GM19193 (cell line): ENCODE measurements around the gene SLC2A13.

Source experiments
- POLR2A ChIP-seq: IDR thresholded peaks from 4 replicates; pipeline ENCODE4 v1.6.1; 2011; ENCODE audit not compliant: insufficient read depth, insufficient read length; ENCODE audit errors: extremely low read depth

The SLC2A13 gene

DNA sequence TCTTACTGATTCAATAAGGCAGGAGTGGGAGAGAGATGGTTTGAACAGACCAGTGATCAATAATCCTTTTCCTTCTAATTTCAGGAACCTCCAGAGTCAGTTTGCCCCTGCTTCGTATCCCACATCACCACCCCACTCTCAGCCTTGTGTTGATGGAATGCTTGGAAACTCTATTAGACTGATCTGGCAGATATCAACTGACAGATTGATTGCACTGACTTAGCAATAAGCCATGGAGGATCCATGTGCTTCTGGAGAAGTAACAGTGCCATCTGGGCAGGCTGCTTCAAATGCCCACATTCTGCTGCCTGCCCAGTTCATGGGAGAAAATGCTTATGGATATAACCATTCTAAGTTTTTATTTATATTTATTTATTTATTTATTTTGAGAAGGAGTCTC, 218.0 kb downstream of the SLC2A13 start:
- no peak for TF ChIP-seq POLR2A

DNA sequence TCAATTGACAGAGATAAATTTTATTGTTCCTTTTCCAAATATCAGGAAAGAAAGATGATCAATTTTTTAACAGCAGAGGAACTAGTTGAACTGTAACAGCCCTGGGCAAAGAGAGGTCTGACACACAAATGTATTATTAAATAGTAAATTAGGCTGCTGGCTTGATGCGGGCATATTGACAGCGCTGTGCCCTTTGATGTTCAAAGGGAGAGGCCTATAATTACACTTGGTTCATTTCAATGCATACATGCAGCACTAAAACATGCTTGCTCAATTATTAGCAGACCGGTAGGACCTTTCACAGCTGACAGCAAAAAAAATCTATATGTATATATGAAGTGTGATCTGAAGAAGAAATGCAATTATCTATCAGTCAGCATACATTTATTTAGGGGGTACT, 219.8 kb downstream of the SLC2A13 start:
- no peak for TF ChIP-seq POLR2A

DNA sequence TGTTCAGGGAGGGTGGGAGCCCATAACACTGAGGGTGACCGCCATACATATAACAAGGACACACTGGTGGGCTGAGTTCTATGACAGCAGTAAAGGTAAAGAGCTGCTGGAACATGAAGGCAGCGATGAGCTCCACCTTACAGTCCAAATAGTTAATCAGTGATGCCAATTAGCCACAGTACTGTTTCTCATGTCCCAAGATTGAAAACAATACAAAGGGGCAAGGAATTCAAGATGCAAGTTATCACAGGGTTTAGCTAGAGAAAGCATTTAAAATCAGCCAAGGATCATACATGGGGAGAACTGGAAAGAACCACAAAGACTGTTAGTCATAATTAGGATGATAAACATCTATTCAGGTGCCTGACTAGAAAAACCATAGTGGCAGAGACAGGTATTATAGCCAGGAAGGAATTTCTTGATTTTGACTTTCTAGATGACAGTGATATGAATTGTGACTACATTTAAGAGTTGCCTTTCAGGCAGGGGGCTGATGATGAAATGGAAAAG, 221.2 kb downstream of the SLC2A13 start:
- TF ChIP-seq POLR2A = no peak

DNA sequence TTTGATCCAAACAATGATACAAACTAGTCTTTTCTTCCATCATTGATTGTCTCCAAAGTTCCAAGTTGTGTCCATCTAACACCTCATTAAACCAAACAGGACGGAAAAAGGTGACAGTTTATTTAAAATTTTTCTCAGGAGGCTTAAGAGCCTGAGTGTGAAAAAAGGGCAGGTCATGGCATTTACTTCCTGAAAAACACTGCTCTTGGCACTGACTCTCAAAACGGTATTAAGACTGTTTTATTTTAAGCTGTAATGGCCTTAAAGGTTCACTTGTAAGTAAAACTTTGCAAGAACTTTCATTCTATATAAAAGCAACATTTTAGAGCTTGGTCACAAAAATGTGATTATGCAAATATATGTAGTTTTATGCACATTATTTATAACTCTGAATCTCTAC, 222.5 kb downstream of the SLC2A13 start:
- TF ChIP-seq POLR2A = no peak

DNA sequence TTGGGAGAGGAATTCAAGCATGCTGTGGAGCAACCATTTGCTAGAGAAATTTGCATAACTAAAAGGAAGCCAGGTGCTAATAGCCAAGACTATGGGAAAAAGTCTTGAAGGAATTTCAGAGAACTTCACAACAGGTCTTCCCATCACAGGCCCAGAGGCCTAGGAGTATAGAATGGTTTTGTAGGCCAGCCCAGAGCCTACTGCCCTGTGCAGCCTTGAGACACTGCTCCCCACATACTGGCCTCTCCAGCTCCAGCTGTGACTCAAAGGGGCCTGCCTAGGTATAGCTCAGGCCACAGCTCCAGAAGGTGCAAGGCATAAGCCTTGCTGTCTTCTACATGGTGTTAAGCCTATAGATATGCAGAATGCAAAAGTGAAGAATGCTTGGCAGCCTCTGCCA, 227.1 kb downstream of the SLC2A13 start:
- TF ChIP-seq POLR2A = no peak

DNA sequence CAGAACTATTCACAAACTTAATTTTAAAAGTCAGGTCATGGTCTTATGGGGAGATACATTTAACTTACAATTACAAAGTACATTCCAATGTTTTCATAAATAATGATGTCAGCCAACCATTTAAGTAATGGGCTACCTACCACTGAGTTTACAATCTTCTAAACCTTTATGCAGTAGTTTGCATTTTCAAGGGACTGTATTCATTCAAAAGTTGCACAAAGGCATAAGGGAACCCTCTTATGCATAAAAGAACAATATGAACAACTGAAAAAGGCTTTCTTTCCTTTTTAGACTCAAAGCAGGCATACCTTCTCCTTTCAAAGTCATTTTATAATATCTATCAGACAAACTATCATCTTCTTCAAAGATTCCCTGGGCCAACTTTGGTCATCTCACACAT, 230.2 kb downstream of the SLC2A13 start:
- TF ChIP-seq POLR2A = no peak

DNA sequence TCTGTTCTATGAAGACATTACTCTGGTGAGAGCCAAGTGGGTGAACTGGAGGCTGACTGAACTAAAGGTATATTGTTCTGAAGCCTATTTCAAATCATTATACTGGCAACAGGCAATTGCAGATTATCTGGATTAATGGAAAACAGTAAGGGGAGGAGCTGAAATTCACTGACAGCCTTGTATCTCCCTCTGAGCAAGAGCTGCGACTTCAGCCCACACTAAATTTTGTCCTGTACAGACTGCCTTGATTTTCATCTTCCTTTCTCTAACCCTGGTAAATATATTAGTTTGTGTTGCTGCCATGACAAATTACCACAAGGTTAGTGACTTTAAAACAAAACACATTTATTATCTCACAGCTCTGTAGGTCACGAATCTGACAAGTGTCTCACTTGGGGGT, 231.1 kb downstream of the SLC2A13 start:
- TF ChIP-seq POLR2A = no peak

DNA sequence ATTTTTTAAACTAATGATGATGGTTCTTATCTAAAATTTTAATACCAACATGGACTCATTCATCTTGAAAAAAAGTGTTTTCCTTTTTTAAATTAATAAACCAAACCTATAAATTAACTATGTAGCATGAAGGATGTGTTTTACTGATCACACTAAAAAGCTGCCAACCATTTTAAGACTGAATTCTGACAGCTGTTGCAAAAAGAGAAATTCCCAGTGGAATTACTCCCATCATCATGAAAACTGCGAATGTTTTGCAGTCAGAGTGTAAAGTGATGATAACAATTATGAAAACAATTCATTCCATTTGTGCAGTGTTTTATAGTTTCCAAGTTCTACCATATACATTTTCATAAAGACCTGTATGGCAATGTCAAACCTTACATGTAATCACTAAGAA, 232.8 kb downstream of the SLC2A13 start:
- no peak for TF ChIP-seq POLR2A

DNA sequence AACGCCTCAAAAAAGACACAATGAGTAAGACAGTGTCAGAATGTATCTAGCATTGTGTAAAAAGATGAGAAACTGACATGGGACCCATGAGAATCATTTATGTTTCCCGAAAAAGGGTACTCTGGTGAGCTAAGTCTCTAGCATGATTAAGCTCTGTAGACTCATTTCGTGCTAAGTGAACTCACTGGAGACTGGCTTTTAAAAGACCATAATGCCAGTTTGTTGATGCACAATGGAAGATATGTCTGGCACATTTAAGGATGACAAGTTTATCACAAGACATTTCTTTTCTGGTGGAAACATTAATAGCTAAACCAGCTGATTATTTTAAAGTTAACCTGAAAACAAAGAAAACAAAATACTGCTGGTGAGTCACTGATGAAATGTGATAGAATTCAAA, 233.5 kb downstream of the SLC2A13 start:
- no peak for TF ChIP-seq POLR2A

DNA sequence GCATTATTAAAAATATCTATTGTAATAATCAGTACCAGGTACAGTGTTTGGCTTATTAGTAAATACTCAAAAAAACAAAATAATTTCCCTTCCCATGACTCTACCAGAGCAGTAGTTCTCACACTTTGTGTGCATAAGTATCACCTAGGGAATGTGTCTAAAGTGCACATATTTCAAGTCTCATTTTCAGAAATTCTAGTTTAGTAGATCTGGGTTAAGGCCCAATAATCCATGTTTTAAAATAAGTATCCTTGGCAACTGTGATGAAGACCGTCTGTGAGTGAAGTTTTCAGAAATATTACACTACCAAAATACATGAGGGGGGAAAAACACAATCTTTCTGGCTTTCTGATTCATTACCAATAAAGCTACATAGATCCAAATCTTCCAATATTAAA, 237.6 kb downstream of the SLC2A13 start:
- TF ChIP-seq POLR2A = no peak

DNA sequence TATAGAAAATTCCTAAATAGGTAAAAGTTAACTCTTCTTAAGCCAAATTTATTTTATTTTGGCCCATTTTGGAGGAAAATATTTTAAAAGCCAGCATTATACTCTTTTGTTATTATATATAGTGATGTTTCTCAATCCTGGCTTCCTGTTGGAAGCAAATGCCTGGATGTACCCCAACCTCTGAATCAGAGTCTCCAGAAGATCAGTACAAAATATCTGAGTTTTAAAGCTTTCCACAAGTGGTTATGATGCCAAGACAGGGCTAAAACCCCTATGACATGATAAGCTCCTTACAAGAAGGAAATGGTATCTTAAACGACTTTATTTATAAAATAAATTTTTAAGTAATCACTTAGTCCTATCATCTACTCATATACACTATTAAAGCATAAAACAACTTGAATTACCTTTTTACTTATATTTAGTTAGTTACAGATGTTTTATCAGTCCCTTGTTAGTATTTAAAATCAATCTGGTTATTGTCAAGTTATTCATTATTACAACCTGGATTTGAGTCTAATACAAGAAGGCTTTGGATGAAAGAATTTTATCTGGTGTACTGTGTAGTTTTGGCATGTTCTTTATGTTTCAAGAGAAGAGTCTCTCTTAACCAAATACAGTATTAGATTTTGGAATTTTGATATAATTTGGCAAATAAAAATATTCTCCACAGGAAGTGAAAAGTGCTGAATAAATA, 238.1 kb downstream of the SLC2A13 start:
- TF ChIP-seq POLR2A = no peak

DNA sequence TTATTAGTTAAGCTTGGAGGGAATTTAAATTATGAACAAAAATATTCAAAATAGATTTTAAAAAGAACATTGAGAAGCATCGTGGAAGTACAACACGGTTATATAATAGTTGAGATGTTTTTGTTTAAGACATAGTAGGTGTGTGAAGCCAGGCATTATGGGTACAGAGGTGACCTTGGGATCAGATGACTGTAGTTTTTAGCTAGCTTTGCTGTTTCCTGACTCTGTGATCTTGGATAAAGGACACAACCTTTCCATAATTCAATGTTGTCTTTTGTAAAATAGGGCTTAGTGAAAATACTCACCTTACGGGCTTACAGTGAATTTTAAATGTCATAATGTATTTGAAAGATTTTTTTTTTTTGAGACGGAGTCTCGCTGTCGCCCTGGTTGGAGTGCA, 239.7 kb downstream of the SLC2A13 start:
- TF ChIP-seq POLR2A = no peak

DNA sequence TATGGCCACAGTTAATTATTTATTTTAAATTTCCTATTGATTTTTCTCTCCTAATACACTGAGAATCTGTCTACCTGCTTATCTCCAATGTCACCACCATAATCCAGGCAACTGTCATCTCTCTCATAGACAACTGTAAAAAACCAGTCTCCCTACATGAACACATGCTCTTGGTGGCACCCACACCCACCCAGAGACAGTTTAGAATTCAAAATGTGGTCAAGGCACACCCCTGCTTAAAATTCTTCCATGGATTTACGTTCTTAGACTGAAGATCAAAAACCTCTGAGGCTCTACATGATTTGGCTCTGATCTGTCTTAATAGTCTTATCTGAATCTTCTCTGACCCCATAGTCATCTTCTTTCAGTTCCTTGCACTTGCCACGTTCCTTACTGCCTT, 245.2 kb downstream of the SLC2A13 start:
- TF ChIP-seq POLR2A = no peak

DNA sequence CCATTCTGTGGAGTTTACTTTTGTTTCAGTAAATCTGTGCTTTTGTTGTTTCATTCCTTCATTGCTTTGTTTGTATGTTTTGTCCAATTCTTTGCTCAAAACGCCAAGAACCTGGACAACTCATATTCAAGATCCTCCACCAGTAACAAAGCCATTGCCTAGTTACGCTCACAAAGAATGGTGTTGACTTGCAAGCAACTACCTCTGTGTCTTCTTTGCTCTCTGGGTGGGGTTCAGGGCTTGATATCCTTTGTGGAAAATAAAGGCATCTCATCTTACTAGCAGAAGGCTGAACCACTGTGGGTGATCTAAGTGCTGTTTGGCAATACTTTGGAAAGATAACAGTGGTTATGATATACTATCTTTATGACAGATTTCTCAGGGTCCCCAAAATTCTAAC, 252.9 kb downstream of the SLC2A13 start:
- TF ChIP-seq POLR2A = no peak

DNA sequence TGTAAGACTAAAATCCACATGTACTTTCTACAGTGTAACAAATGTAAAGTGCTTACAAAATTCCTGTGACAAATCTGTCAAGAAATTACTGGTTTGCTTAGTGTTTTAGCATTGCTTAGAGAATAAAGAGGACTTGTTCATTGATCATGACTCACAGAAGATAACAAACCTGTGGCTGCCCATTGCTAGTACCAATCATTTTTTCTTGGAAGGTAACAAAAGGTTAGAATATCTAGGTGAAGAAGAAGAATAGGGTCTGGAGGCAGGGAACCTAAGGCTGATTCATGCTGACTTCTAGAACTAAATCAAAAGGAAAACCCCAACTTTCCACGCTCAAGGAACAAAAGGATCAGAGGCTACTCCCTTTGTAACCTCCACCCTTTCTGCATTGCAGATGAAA, 253.5 kb downstream of the SLC2A13 start:
- no peak for TF ChIP-seq POLR2A

DNA sequence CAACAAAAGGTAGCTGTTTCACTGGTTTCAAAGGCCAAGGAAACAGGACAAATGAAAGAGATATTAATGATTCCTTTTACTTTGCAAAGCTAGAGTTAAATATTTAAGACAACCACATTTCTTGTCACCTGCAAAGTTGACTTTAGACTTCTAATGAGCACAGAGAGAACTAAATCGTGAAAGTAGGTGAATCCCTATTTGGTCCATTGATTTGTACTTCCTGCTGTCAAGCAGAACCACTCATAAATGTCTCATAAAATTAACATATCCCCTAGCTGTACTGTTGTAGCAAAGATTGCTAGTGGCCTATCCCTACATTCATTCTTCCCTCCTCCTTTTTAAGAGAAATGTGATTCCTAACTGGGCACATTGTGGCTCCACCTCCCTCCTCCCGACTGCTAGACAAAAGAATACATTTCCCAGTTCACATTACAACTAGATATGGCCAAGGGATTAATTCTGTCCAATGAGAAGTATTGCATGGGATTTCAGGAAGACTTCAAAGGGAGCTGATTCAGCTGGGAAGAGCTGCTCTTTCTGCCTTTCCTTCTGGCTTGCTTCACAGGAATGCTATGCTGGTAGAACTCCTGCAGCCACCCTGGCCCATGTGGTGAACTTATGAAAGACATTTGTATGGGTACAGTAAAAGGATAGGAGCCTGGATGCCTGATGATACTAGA, 258.8 kb downstream of the SLC2A13 start:
- no peak for TF ChIP-seq POLR2A
